Type B pancreatic cell (in vitro differentiated cells): ENCODE data around the gene MACO1. TPM values are rescaled to one million over a fixed set of nuclear protein-coding genes. Genes with fewer than 3 reads are reported as not detected.

Experiments used
- DNase-seq: peaks from one replicate; pipeline ENCODE4 v3.0.0; 2021; ENCODE audit warnings: mixed read lengths; ENCODE audit not compliant: unreplicated experiment; ENCODE audit errors: extremely low spot score
- H3K27ac Mint-ChIP-seq: 2 replicates; pipeline ENCODE4 v1.8.0; 2021; ENCODE audit warnings: mild to moderate bottlenecking, mixed read lengths
- H3K27me3 Mint-ChIP-seq: 2 replicates; pipeline ENCODE4 v1.8.0; 2021; ENCODE audit warnings: mixed read lengths
- H3K36me3 Mint-ChIP-seq: 2 replicates; pipeline ENCODE4 v1.8.0; 2021; ENCODE audit warnings: mixed read lengths
- H3K4me1 Mint-ChIP-seq: one replicate; pipeline ENCODE4 v1.8.0; 2021; ENCODE audit warnings: mixed read lengths; ENCODE audit not compliant: unreplicated experiment
- H3K4me3 Mint-ChIP-seq: 2 replicates; pipeline ENCODE4 v1.8.0; 2021; ENCODE audit warnings: mild to moderate bottlenecking, mixed read lengths
- H3K9me3 Mint-ChIP-seq: 2 replicates; pipeline ENCODE4 v1.8.0; 2021; ENCODE audit warnings: mixed read lengths
- CTCF ChIP-seq: fragments of 200-600 bp; sonication (generic); conservative IDR thresholded peaks from 2 replicates; pipeline ENCODE4 v1.5.0; 2021; ENCODE audit warnings: antibody characterized with exemption, mild to moderate bottlenecking
- total RNA-seq: library from RNA; stranded (reverse); gene quantifications from 2 replicates; pipeline ENCODE4 v1.2.1, GENCODE V29; 2021; ENCODE audit warnings: low replicate concordance

Gene MACO1
- total RNA-seq, 1 donor from 2014 or later: 22.0 TPM

- no peaks in the 10 kb centered on the region for H3K27me3 Mint-ChIP-seq
- H3K4me1 Mint-ChIP-seq: peaks cover 46% of the 10 kb centered on the region
- H3K27ac Mint-ChIP-seq: peak overlapping the region; percentile 79
- H3K9me3 Mint-ChIP-seq: no peaks in the 10 kb centered on the region
- no peaks in the 10 kb centered on the region for H3K36me3 Mint-ChIP-seq
- peak overlapping the region; percentile 88 for H3K4me3 Mint-ChIP-seq
- DNase-seq: no peak
- TF ChIP-seq CTCF: no peak
Observed at GRCh38 chr1:25431955-25432719, 1.4 kb downstream of the MACO1 start.

- no peaks in the 10 kb centered on the region for H3K9me3 Mint-ChIP-seq
- peaks cover 46% of the 10 kb centered on the region for H3K4me1 Mint-ChIP-seq
- no peaks in the 10 kb centered on the region for H3K27me3 Mint-ChIP-seq
- peak overlapping the region; percentile 88 for H3K4me3 Mint-ChIP-seq
- DNase-seq: no peak
- H3K36me3 Mint-ChIP-seq: no peaks in the 10 kb centered on the region
- no peak for TF ChIP-seq CTCF
- no peak overlapping the region for H3K27ac Mint-ChIP-seq
Observed at GRCh38 chr1:25432749-25433388, 2.2 kb downstream of the MACO1 start.

GRCh38 chr1:25433389-25434186 is 2.9 kb downstream of the MACO1 start:
- no peak for TF ChIP-seq CTCF
- H3K27ac Mint-ChIP-seq: no peak overlapping the region
- no peaks in the 10 kb centered on the region for H3K9me3 Mint-ChIP-seq
- no peak overlapping the region for H3K4me3 Mint-ChIP-seq
- peaks cover 46% of the 10 kb centered on the region for H3K4me1 Mint-ChIP-seq
- no peak for DNase-seq
- H3K27me3 Mint-ChIP-seq: no peaks in the 10 kb centered on the region
- no peaks in the 10 kb centered on the region for H3K36me3 Mint-ChIP-seq

GRCh38 chr1:25435397-25436108 is 4.9 kb downstream of the MACO1 start:
- H3K36me3 Mint-ChIP-seq: no peaks in the 10 kb centered on the region
- H3K27ac Mint-ChIP-seq: peak overlapping the region; percentile 12
- H3K4me3 Mint-ChIP-seq: peak overlapping the region; percentile 31
- peaks cover 46% of the 10 kb centered on the region for H3K4me1 Mint-ChIP-seq
- no peak for DNase-seq
- H3K9me3 Mint-ChIP-seq: no peaks in the 10 kb centered on the region
- no peak for TF ChIP-seq CTCF
- H3K27me3 Mint-ChIP-seq: no peaks in the 10 kb centered on the region

GRCh38 chr1:25437672-25438071 is 7.0 kb downstream of the MACO1 start:
- H3K4me1 Mint-ChIP-seq: peaks cover 48% of the 10 kb centered on the region
- TF ChIP-seq CTCF: no peak
- H3K36me3 Mint-ChIP-seq: peaks cover 4% of the 10 kb centered on the region
- H3K27me3 Mint-ChIP-seq: no peaks in the 10 kb centered on the region
- no peak overlapping the region for H3K4me3 Mint-ChIP-seq
- no peak for DNase-seq
- H3K27ac Mint-ChIP-seq: peak overlapping the region; percentile 16
- no peaks in the 10 kb centered on the region for H3K9me3 Mint-ChIP-seq
